ENCODE data around the gene PROCA1.
"Not testable (repeated sequence)": the region's sequence is repeated elsewhere in the genome, so short reads cannot be mapped to it uniquely, and the experiment has no call there.

PROCA1 gene

GRCh38 chr17:28744104-28744971 lies 32.6 kb upstream of the PROCA1 start:
- no peak for DNase-seq

GRCh38 chr17:28743243-28744103 lies 31.8 kb upstream of the PROCA1 start, which contains the start of gene TRAF4:
Gene TRAF4 (plus strand): TSS chr17:28744011. CDS start chr17:28744113, 102 bp downstream.
- peak; percentile 79 for DNase-seq

DNA sequence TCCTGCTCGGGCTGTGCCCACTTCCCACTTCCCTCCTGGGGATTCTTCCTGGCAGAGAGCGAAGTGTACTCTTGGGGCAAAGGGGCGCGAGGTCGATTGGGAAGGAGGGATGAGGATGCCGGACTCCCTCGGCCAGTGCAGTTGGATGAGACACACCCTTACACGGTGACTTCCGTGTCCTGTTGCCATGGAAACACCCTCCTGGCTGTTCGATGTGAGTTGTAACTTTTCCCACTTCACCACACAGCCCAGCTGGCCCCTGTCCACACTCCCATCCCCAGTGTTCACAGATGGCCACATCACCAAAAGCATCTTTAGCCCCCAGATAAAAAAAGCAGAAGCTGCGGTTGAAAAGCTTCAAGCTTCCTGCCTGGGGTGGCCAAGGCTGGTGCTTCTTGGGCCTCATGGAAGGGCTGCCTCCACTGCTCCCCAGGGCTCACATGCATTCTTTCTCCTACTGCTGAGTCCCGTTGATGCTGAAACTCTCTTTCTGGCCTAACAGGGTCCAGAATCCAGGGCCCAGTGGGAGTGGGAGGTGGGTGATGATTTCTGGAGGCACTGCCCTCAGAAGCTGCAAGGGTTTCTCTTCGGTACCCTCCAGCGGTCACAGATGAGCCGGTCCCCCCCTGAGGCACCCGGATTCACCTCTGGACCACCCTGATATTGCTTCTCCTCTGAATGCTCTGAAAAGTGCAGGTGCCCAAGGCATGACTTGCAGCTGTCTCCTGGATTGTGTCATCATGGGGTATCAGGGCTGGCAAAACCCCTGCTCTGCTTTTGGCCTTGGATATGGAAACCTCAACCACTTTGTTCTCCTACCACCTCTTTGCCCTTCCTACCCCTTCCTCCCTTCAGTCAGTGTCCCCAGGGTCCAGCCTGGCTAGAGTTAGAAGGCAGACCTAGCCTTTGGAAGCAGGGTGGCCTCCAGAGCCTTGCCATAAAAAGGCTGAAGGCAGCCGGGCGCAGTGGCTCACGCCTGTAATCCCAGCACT lies 30.0 kb upstream of the PROCA1 start:
- DNase-seq, result no peak

DNA sequence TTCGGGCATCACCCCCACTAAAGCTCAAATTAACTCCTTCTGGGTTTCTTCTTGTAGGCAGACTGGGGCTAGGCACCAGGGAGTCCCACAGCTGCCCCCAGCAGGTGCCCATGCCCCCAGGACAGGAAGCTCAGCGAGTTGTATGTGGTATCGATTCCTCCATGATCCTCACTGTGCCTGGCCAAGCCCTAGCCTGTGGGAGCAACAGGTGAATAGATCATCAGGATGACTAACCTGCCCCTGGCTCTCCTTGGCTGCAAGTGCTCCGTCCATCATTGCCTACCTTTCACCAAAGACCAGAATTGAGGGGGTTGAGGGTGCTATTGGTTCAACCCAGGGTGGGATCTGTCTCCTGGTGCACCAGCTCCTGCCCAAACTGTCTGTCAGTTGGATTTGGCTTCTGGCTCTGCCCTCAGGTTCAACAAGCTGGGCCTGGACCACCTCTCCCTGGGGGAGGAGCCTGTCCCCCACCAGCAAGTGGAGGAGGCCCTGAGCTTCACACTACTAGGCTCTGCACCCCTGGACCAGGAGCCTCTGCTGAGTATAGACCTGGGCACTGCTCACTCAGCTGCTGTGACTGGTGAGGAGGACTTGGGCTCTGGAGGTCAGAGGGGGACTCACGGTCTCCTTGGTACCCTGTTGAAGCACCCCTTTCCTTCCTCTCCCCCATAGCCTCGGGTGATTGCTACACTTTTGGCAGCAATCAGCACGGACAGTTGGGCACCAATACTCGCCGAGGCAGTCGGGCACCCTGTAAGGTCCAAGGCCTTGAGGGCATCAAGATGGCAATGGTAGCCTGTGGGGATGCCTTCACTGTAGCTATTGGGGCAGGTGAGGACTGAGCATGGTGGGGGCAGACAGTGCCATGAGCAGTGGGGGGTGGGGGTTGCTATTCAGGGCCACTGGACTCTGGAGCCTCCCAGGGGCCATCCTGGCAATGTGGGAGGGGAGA lies 29.0 kb upstream of the PROCA1 start:
- no peak for DNase-seq

DNA sequence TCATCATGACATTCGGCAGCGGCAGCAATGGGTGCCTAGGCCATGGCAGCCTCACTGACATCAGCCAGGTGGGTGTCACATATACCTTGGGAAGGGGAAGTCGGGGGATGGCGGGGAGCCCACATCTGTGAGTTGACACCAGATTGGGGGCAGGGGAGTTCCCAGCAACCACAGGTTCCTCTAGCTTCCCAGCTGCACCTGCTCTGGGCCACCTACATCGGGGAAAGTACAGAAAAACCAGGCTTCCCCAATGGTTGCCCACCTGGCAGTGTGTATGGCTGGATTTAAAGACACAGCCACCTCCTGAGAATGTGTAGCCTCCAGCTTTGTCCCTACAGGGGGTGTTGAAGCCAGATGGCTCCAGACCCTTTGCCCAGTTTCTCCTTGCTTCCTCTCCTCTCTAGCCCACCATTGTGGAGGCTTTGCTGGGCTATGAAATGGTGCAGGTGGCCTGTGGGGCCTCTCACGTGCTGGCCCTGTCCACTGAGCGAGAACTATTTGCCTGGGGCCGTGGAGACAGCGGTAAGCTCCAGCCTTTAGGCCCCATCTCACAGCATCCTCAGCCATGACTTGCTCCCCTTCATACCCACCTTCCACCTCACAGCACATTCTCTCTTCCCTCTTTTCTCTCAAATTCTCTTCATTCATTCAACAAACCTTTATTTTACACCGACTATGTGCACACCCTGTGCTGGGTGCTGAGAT lies 27.1 kb upstream of the PROCA1 start:
- DNase-seq, result no peak

- DNase-seq, result no peak
Measured at GRCh38 chr17:28737770-28738679, 26.3 kb upstream of the PROCA1 start.

DNA sequence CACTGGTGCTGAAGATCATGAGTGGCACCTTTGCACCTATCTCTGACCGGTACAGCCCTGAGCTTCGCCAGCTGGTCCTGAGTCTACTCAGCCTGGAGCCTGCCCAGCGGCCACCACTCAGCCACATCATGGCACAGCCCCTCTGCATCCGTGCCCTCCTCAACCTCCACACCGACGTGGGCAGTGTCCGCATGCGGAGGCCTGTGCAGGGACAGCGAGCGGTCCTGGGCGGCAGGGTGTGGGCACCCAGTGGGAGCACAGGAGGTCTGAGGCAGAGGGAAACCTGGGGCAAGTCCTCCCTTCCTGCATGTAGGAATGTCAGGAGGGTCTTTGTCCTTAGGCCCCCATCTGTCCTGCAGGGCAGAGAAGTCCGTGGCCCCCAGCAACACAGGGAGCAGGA lies 25.6 kb upstream of the PROCA1 start:
- DNase-seq, result no peak

DNA sequence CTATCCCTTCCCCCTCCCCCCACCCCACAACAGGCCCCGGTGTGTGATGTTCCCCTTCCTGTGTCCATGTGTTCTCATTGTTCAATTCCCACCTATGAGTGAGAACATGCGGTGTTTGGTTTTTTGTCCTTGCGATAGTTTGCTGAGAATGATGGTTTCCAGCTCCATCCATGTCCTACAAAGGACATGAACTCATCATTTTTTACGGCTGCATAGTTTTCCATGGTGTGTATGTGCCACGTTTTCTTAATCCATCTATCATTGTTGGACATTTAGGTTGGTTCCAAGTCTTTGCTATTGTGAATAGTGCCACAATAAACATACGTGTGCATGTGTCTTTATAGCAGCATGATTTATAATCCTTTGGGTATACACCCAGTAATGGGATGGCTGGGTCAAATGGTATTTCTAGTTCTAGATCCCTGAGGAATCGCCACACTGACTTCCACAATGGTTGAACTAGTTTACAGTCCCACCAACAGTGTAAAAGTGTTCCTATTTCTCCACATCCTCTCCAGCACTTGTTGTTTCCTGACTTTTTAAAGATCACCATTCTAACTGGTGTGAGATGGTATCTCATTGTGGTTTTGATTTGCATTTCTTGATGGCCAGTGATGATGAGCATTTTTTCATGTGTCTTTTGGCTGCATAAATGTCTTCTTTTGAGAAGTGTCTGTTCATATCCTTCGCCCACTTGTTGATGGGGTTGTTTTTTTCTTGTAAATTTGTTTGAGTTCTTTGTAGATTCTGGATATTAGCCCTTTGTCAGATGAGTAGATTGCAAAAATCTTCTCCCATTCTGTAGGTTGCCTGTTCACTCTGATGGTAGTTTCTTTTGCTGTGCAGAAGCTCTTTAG lies 24.5 kb upstream of the PROCA1 start:
- not testable (repeated sequence) for DNase-seq

- DNase-seq, result no peak
Measured at GRCh38 chr17:28735242-28735722, 23.6 kb upstream of the PROCA1 start.

GRCh38 chr17:28734712-28735241 lies 23.1 kb upstream of the PROCA1 start:
- DNase-seq, result no peak

DNA sequence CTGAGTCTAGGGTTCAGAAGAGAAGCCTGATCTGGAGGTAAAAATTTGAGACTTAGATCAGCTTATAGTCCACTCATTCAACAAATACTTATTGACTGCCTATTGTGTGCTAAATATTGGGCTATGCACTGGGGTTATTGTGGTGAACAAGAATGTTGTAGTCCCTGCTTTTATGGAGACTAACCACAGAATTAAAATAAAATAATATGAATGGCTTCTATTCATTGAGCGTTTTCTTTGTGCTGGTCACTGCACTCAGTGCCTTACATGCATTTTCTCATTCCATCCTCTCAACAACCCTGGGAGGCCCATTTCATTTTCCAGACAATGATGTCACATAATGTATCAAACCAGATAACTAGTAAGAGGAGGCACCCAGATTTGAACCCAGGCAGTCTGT lies 21.7 kb upstream of the PROCA1 start:
- DNase-seq, result no peak

GRCh38 chr17:28729950-28730330 lies 18.3 kb upstream of the PROCA1 start:
- DNase-seq, result no peak

- DNase-seq, result peak; percentile 90
Measured at GRCh38 chr17:28728364-28729200, 16.9 kb upstream of the PROCA1 start, which contains the start of gene NEK8. Gene NEK8 (plus strand): TSS chr17:28728788. CDS start chr17:28728814, 26 bp downstream.

- DNase-seq, result peak; percentile 91
Measured at GRCh38 chr17:28726627-28727491, 15.2 kb upstream of the PROCA1 start.

GRCh38 chr17:28726226-28726626 lies 14.5 kb upstream of the PROCA1 start, which contains the start of gene TLCD1:
Gene TLCD1 (minus strand): TSS chr17:28726233. CDS start chr17:28726097, 136 bp downstream.
- DNase-seq, result no peak
